SK-N-SH (cell line): Measurements from ENCODE around the gene CCDC192. TPM values are rescaled to one million over a fixed set of nuclear protein-coding genes. Genes with fewer than 3 reads are reported as not detected.

Experiments used
- CTCF ChIA-PET: fragments of 300-600, 350-600 bp; formaldehyde crosslinking; extraction: SDS; loops from one replicate; lab custom pipeline; 2021; lab: Yijun Ruan, JAX
- POLR2A ChIA-PET: fragments of 350-600 bp; sonication (Branson Sonifier 250); formaldehyde crosslinking; extraction: SDS; loops from one replicate; lab custom pipeline; 2020; ENCODE audit warnings: antibody characterized with exemption, inconsistent platforms; lab: Yijun Ruan, JAX
- DNase-seq: peaks from one replicate; pipeline ENCODE4 v3.0.0; 2012
- H2AFZ ChIP-seq: fragments of 200-600 bp; sonication (generic); 2 replicates; pipeline ENCODE4 v1.8.1; 2016; ENCODE audit warnings: antibody characterized with exemption, mild to moderate bottlenecking, low read depth
- H3F3A ChIP-seq: fragments of 200-600 bp; sonication (generic); replicated peaks from 2 replicates; pipeline ENCODE3; 2016; ENCODE audit warnings: antibody characterized with exemption, mild to moderate bottlenecking; ENCODE audit not compliant: insufficient read depth
- H3K27ac ChIP-seq, 2 experiments: fragments of 200-500 bp in 1 of 2; fragments of 200-600 bp in 1 of 2; sonication (Bioruptor generic) in 1 of 2; sonication (generic), shearing (Covaris generic) in 1 of 2; 2 replicates each; pipeline versions ENCODE4 v1.5.1 to v1.6.1; 2014 to 2016; ENCODE audit warnings: low read depth in 2 of 2, inconsistent platforms in 1 of 2, low read length in 1 of 2, mild to moderate bottlenecking in 1 of 2, mixed read lengths in 1 of 2
- H3K27me3 ChIP-seq: fragments of 200-600 bp; sonication (generic), shearing (Covaris generic); 2 replicates; pipeline ENCODE4 v1.6.1; 2016; ENCODE audit warnings: mixed run types; ENCODE audit not compliant: insufficient read depth
- H3K36me3 ChIP-seq, 2 experiments: fragments of 200-500 bp in 1 of 2; fragments of 200-600 bp in 1 of 2; sonication (Bioruptor generic) in 1 of 2; sonication (generic) in 1 of 2; replicated peaks in 1 of 2; 2 replicates each; pipeline versions ENCODE3 to v1.5.1; 2014 to 2016; ENCODE audit warnings: low read length in 1 of 2, mild to moderate bottlenecking in 1 of 2; ENCODE audit not compliant: insufficient read depth in 2 of 2, control insufficient read depth in 1 of 2
- H3K4me1 ChIP-seq, 2 experiments: fragments of 200-500 bp in 1 of 2; fragments of 200-600 bp in 1 of 2; sonication (Bioruptor generic) in 1 of 2; sonication (generic), shearing (Covaris generic) in 1 of 2; 2 replicates each; pipeline versions ENCODE4 v1.5.1 to v1.6.1; 2014 to 2016; ENCODE audit warnings: low read depth in 1 of 2, low read length in 1 of 2, mixed run types in 1 of 2; ENCODE audit not compliant: insufficient read depth in 2 of 2, control insufficient read depth in 1 of 2
- H3K4me2 ChIP-seq: fragments of 200-600 bp; sonication (generic), shearing (Covaris generic); 2 replicates; pipeline ENCODE4 v1.6.1; 2017; ENCODE audit warnings: mixed run types
- H3K4me3 ChIP-seq, 2 experiments: fragments of 200-500 bp in 1 of 2; fragments of 200-600 bp in 1 of 2; sonication (Bioruptor generic) in 1 of 2; sonication (generic), shearing (Covaris generic) in 1 of 2; 2 replicates each; pipeline versions ENCODE4 v1.5.1 to v1.8.1; 2014 to 2016; ENCODE audit warnings: low read depth in 2 of 2, inconsistent platforms in 1 of 2, low read length in 1 of 2, mild to moderate bottlenecking in 1 of 2, mixed read lengths in 1 of 2, moderate library complexity in 1 of 2
- H3K79me2 ChIP-seq: fragments of 200-600 bp; sonication (generic); 2 replicates; pipeline ENCODE4 v1.8.1; 2017; ENCODE audit warnings: mild to moderate bottlenecking; ENCODE audit not compliant: insufficient read depth
- H3K9ac ChIP-seq: fragments of 200-600 bp; sonication (generic); 2 replicates; pipeline ENCODE4 v1.6.1; 2017; ENCODE audit warnings: mixed run types
- H3K9me2 ChIP-seq: fragments of 200-600 bp; sonication (generic); 2 replicates; pipeline ENCODE4 v1.6.1; 2017; ENCODE audit warnings: mixed run types
- H3K9me3 ChIP-seq: fragments of 200-600 bp; sonication (generic); 2 replicates; pipeline ENCODE4 v1.6.1; 2017; ENCODE audit warnings: mixed run types, mild to moderate bottlenecking, moderate library complexity
- H4K20me1 ChIP-seq: fragments of 200-600 bp; sonication (generic); 2 replicates; pipeline ENCODE4 v1.6.1; 2017; ENCODE audit warnings: mild to moderate bottlenecking, mixed run types; ENCODE audit not compliant: insufficient read depth
- CHD2 ChIP-seq: fragments of 150-350 bp; IDR thresholded peaks from 2 replicates; pipeline ENCODE4 v1.6.1; 2018; ENCODE audit warnings: low read length; ENCODE audit not compliant: partially characterized antibody
- EZH2phosphoT487 ChIP-seq: fragments of 200-600 bp; sonication (generic); IDR thresholded peaks from 2 replicates; pipeline ENCODE4 v1.6.1; 2017; ENCODE audit warnings: low read depth, mixed run types, mild to moderate bottlenecking, antibody characterized with exemption, moderate library complexity, borderline replicate concordance
- FOSL2 ChIP-seq: IDR thresholded peaks from 2 replicates; pipeline ENCODE4 v1.4.0; 2012; ENCODE audit warnings: low read depth, mild to moderate bottlenecking, moderate library complexity, borderline replicate concordance
- FOXJ3 ChIP-seq: sonication (generic); formaldehyde crosslinking; IDR thresholded peaks from 2 replicates; pipeline ENCODE4 v1.5.1; 2020; ENCODE audit warnings: mild to moderate bottlenecking, missing genetic modification reagents
- GATA2 ChIP-seq: sonication (generic); formaldehyde crosslinking; IDR thresholded peaks from 2 replicates; pipeline ENCODE4 v1.5.0; 2020; ENCODE audit warnings: mild to moderate bottlenecking, missing genetic modification reagents
- MAX ChIP-seq: IDR thresholded peaks from 2 replicates; pipeline ENCODE4 v1.4.0; 2012; ENCODE audit warnings: low read depth
- NFIC ChIP-seq: IDR thresholded peaks from 2 replicates; pipeline ENCODE4 v1.4.0; 2012; ENCODE audit warnings: borderline replicate concordance
- NRF1 ChIP-seq: IDR thresholded peaks from 2 replicates; pipeline ENCODE4 v1.6.1; 2012; ENCODE audit warnings: low read depth, mild to moderate bottlenecking, low read length
- PBX3 ChIP-seq: IDR thresholded peaks from 2 replicates; pipeline ENCODE4; 2012
- POLR2AphosphoS5 ChIP-seq: IDR thresholded peaks from 2 replicates; pipeline ENCODE4 v1.6.1; 2012; ENCODE audit warnings: low read depth, low read length
- RAD21 ChIP-seq: IDR thresholded peaks from 2 replicates; pipeline ENCODE4 v1.6.1; 2012; ENCODE audit warnings: mild to moderate bottlenecking, low read length
- RFX5 ChIP-seq: IDR thresholded peaks from 2 replicates; pipeline ENCODE4 v1.6.1; 2012; ENCODE audit warnings: mild to moderate bottlenecking, improper control_type of control experiment, low read length
- SIN3A ChIP-seq: IDR thresholded peaks from 2 replicates; pipeline ENCODE4 v1.6.1; 2012; ENCODE audit warnings: low read depth, mild to moderate bottlenecking, low read length, moderate library complexity, borderline replicate concordance
- TCF12 ChIP-seq: IDR thresholded peaks from 2 replicates; pipeline ENCODE4 v1.4.0; 2012
- TEAD4 ChIP-seq: IDR thresholded peaks from 2 replicates; pipeline ENCODE4 v1.4.0; 2012; ENCODE audit warnings: mild to moderate bottlenecking, borderline replicate concordance; ENCODE audit not compliant: insufficient read depth
- YY1 ChIP-seq: IDR thresholded peaks from 2 replicates; pipeline ENCODE4 v1.4.0; 2012; ENCODE audit warnings: low read depth, mild to moderate bottlenecking
- ZBTB33 ChIP-seq: IDR thresholded peaks from 2 replicates; pipeline ENCODE4 v1.4.0; 2012; ENCODE audit warnings: low read depth, borderline replicate concordance
- polyA plus RNA-seq, 3 experiments: library from polyadenylated mRNA; depleted of rRNA; stranded (reverse); fragments of >200 nt; gene quantifications; 2 replicates each; pipeline ENCODE4 v1.2.3, GENCODE V29; 2012
- TF ChIP-seq, protein P1 (sequence below): fragments of 150-350 bp; IDR thresholded peaks from 2 replicates; pipeline ENCODE4 v1.6.1; 2017; ENCODE audit warnings: antibody characterized with exemption, low read length, low read depth, borderline replicate concordance

The CCDC192 gene
- polyA plus RNA-seq, 1 of the 3 experiments (the other 2 are of a cell fraction) = not detected

- no peak overlapping the region for H3K4me2 ChIP-seq
- H2AFZ ChIP-seq = no peak overlapping the region
- H3K4me1 ChIP-seq = no peaks in the 10 kb centered on the region
- TF ChIP-seq NRF1 (no peak), RFX5 (no peak)
- no peaks in the 10 kb centered on the region for H4K20me1 ChIP-seq
- CTCF ChIA-PET = no interaction called here
- H3K27ac ChIP-seq = no peak overlapping the region
- peaks cover 0 to 2% of the 10 kb centered on the region in 2 experiments for H3K36me3 ChIP-seq
- H3K9me3 ChIP-seq = no peaks in the 10 kb centered on the region
- POLR2A ChIA-PET = no interaction called here
- no peaks in the 10 kb centered on the region for H3F3A ChIP-seq
- H3K27me3 ChIP-seq = no peaks in the 10 kb centered on the region
- H3K79me2 ChIP-seq = no peaks in the 10 kb centered on the region
- H3K9me2 ChIP-seq = no peaks in the 10 kb centered on the region
- DNase-seq = no peak
- no peak overlapping the region for H3K4me3 ChIP-seq
- H3K9ac ChIP-seq = no peak overlapping the region
These were observed 276.3 kb downstream of the CCDC192 start for GRCh38 chr5:127979475-127979874.

GRCh38 chr5:127980843-127981242 lies 277.7 kb downstream of the CCDC192 start:
- no peaks in the 10 kb centered on the region for H3K4me1 ChIP-seq
- H3K4me2 ChIP-seq = no peak overlapping the region
- no peaks in the 10 kb centered on the region for H4K20me1 ChIP-seq
- no peaks in the 10 kb centered on the region for H3K27me3 ChIP-seq
- no peak overlapping the region for H3K9ac ChIP-seq
- DNase-seq = no peak
- no peak overlapping the region for H2AFZ ChIP-seq
- H3K9me2 ChIP-seq = no peaks in the 10 kb centered on the region
- ChIA-PET POLR2A (no interaction called here), CTCF (no interaction called here)
- TF ChIP-seq SIN3A (no peak), CHD2 (no peak), GATA2 (CRISPR knock-in tag) (no peak), ZBTB33 (no peak), FOSL2 (no peak), PBX3 (no peak), RFX5 (no peak), MAX (no peak), POLR2AphosphoS5 (no peak), TEAD4 (no peak), TCF12 (no peak), NFIC (no peak), YY1 (no peak), EZH2phosphoT487 (no peak), RAD21 (no peak), FOXJ3 (CRISPR knock-in tag) (no peak)
- TF ChIP-seq, protein P1, sequence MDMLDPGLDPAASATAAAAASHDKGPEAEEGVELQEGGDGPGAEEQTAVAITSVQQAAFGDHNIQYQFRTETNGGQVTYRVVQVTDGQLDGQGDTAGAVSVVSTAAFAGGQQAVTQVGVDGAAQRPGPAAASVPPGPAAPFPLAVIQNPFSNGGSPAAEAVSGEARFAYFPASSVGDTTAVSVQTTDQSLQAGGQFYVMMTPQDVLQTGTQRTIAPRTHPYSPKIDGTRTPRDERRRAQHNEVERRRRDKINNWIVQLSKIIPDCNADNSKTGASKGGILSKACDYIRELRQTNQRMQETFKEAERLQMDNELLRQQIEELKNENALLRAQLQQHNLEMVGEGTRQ = no peak
- no peaks in the 10 kb centered on the region for H3K9me3 ChIP-seq
- no peak overlapping the region for H3K4me3 ChIP-seq
- H3K27ac ChIP-seq = no peak overlapping the region
- peaks cover 0 to 2% of the 10 kb centered on the region in 2 experiments for H3K36me3 ChIP-seq
- H3F3A ChIP-seq = no peaks in the 10 kb centered on the region
- H3K79me2 ChIP-seq = no peaks in the 10 kb centered on the region
